ENCODE results near the gene MOGAT2.

DNA sequence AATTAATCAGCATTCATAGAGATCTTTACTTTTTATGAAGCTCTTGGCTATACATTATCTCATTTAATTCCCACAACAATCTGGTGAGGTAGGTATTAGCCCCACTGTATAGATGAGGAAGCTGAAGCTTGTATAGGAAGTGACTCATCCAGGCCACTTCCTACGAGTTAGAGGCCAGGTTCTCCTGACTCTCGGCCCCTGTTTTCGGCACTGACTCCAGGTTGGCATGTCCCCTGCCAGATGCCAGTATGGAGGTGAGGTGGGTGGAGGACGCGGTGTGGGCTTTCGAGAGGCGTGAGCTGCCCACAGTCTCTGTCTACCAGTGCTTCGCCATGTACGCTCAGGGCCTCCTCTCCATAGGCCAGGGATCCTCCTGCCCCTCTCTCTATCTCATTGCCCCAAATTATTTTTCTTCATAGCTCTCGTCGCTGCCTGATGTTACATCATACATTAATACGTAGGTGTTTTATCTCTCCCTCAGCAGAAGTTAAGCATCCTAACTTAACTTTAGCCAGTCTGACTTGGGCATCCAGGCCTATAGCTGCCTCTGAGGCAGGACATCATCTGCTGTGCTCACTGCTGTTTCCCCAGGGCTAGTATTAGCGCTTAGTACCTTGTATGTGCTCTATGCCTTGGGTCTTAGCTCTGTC lies 59.9 kb downstream of the MOGAT2 start:
- TF ChIP-seq, protein P1, sequence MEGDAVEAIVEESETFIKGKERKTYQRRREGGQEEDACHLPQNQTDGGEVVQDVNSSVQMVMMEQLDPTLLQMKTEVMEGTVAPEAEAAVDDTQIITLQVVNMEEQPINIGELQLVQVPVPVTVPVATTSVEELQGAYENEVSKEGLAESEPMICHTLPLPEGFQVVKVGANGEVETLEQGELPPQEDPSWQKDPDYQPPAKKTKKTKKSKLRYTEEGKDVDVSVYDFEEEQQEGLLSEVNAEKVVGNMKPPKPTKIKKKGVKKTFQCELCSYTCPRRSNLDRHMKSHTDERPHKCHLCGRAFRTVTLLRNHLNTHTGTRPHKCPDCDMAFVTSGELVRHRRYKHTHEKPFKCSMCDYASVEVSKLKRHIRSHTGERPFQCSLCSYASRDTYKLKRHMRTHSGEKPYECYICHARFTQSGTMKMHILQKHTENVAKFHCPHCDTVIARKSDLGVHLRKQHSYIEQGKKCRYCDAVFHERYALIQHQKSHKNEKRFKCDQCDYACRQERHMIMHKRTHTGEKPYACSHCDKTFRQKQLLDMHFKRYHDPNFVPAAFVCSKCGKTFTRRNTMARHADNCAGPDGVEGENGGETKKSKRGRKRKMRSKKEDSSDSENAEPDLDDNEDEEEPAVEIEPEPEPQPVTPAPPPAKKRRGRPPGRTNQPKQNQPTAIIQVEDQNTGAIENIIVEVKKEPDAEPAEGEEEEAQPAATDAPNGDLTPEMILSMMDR (IDR thresholded peaks at IDR 0.05) = no peak
- TF ChIP-seq POLR2AphosphoS5 (IDR thresholded peaks at IDR 0.05) = no peak
- TF ChIP-seq EP300 (IDR thresholded peaks at IDR 0.05) = no peak
- TF ChIP-seq POLR2A (IDR thresholded peaks at IDR 0.05) = no peak

Data from suprapubic skin (tissue), 4 donors.